ENCODE measurements around the gene ADAM15.

The ADAM15 gene

DNA sequence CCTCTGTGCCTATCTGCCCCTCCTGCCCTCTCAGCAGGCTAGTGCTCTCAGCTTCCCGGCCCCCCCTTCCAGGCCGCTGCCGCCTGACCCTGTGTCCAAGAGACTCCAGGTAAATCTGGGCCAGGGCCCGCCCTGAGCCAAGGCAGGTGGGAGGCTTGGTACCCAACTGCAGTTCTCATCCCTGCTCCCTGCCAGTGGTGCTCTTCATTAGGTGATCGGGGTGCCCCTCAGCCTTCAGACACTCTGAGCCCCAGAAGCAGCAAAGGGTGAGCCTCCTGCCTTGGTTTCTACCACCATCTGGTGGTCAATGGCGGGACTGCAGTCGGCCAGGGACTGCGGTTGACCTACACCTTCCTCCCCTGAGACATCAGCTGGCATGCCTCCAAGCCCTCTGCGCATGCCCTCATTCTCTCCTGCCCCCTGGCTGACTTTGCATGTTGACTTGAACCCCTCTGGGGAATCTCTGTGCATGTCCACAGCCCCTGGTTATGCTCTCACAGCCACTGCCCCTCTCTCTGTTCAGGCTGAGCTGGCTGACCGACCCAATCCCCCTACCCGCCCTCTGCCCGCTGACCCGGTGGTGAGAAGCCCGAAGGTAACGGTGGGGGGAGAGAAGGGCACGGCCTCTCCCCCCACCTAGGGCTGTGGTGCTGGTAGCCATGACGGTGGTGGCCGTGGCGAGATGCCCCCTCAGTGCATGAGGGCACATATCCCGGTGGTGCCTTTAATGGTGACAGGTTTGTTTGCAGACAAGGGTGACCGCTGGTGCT lies 10.4 kb downstream of the ADAM15 start:
- TF ChIP-seq, protein P1, sequence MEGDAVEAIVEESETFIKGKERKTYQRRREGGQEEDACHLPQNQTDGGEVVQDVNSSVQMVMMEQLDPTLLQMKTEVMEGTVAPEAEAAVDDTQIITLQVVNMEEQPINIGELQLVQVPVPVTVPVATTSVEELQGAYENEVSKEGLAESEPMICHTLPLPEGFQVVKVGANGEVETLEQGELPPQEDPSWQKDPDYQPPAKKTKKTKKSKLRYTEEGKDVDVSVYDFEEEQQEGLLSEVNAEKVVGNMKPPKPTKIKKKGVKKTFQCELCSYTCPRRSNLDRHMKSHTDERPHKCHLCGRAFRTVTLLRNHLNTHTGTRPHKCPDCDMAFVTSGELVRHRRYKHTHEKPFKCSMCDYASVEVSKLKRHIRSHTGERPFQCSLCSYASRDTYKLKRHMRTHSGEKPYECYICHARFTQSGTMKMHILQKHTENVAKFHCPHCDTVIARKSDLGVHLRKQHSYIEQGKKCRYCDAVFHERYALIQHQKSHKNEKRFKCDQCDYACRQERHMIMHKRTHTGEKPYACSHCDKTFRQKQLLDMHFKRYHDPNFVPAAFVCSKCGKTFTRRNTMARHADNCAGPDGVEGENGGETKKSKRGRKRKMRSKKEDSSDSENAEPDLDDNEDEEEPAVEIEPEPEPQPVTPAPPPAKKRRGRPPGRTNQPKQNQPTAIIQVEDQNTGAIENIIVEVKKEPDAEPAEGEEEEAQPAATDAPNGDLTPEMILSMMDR (IDR thresholded peaks at IDR 0.05; ENCODE audit: control extremely low read depth, extremely low read depth, low read depth, missing control alignments) = peak; percentile 94
- DNase-seq (ENCODE audit: extremely low spot score) = peak; percentile 90
- CTCF ChIA-PET = interaction anchor here (0.6 to 16.0 kb wide), 38 partner anchors 8 to 581 kb away, joined by 3 to 285 read pairs (median 4); partner anchors contain the start of genes ADAM15, EFNA3, KRTCAP2 and PBXIP1
- POLR2A ChIA-PET = interaction anchor here (0.6 kb wide), 1 partner anchor 597 kb away, joined by 3 read pairs; no protein-coding TSS in a partner anchor

DNA sequence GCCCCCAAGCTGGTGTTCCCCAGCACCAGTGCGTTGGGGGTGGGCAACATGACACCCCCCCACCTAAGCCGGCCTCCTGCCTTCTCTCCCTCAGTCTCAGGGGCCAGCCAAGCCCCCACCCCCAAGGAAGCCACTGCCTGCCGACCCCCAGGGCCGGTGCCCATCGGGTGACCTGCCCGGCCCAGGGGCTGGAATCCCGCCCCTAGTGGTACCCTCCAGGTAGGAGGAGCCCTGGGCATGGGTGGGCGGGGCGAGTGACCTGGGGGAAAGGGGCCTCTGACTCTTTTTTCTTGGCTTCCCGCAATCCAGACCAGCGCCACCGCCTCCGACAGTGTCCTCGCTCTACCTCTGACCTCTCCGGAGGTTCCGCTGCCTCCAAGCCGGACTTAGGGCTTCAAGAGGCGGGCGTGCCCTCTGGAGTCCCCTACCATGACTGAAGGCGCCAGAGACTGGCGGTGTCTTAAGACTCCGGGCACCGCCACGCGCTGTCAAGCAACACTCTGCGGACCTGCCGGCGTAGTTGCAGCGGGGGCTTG lies 11.1 kb downstream of the ADAM15 start:
- TF ChIP-seq, protein P1 (IDR thresholded peaks at IDR 0.05; ENCODE audit: control extremely low read depth, extremely low read depth, low read depth, missing control alignments) = no peak
- POLR2A ChIA-PET = interaction anchor here (0.6 kb wide), 1 partner anchor 597 kb away, joined by 3 read pairs; no protein-coding TSS in a partner anchor
- no peak for DNase-seq (ENCODE audit: extremely low spot score)
- CTCF ChIA-PET = interaction anchor here (0.6 to 16.0 kb wide), 37 partner anchors 8 to 582 kb away, joined by 3 to 285 read pairs (median 4); partner anchors contain the start of genes ADAM15, EFNA3, KRTCAP2 and PBXIP1

DNA sequence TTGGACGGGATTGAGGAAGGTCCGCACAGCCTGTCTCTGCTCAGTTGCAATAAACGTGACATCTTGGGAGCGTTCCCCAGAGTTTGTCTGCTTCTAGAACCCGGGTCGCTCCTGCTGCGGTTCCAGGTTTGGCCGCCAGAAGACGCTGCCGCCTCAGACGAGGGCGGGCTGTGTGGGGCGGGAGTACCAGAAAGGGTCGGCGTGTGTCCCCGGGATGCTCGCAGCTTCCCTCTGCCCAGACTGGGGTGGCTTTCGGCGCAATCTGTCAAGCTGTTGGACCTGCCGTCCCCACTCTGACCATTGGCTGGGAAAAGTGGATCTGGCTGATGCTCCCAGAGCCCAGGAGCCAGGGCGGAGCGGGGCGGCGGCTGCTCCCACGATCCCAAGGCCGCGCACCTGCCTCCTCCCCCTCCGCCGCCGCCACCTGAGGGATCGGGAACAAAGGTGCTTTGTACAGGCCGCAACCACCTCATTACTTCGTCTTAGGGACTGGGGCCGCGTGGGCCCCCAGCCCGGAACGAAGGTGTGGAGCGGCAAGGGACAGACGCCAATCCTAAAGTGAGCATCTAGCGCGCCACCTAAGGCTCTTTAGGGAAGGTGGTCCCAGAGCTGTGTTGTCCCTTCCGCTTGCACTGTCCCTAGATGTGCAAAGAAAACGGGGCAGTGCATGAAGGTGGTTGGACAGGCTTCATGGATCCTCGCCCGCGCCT lies 11.7 kb downstream of the ADAM15 start:
- TF ChIP-seq, protein P1 (IDR thresholded peaks at IDR 0.05; ENCODE audit: control extremely low read depth, extremely low read depth, low read depth, missing control alignments) = peak; percentile 97
- ChIA-PET CTCF (interaction anchor here (0.9 to 16.0 kb wide), 7 partner anchors 13 to 117 kb away, joined by 3 to 285 read pairs (median 18); partner anchors contain the start of genes ADAM15, EFNA3 and PYGO2), POLR2A (no interaction called here)
- DNase-seq (ENCODE audit: extremely low spot score) = peak; percentile 83

DNA sequence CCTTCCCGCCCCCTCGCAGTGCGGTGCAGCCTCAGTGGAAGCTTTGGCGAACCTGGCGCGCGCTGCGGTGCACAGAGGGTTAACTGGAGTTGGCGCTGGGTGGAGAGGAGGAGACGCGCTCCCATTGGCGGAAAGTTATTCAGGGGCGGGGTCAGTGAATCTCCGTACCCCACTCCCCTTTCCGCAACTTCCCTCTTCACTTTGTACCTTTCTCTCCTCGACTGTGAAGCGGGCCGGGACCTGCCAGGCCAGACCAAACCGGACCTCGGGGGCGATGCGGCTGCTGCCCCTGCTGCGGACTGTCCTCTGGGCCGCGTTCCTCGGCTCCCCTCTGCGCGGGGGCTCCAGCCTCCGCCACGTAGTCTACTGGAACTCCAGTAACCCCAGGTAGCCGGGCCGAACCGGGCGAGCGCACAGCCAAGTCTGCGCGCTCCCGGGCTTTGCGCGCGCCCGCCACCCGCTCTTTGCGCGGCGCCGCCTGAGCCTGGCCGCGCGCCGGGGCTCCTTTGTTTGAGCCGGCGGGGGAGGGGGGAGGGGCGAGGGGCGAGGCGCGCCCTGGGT lies 12.5 kb downstream of the ADAM15 start, which contains the start of gene EFNA4:
Gene EFNA4 (plus strand): TSS at position 191 of the 561 bp plus-strand sequence. CDS start 84 bp downstream, at position 275.
- DNase-seq (ENCODE audit: extremely low spot score) = peak; percentile 91
- POLR2A ChIA-PET = no interaction called here
- CTCF ChIA-PET = interaction anchor here (0.9 to 16.0 kb wide), 8 partner anchors 12 to 143 kb away, joined by 3 to 285 read pairs (median 11); partner anchors contain the start of genes ADAM15, EFNA3, KRTCAP2 and PYGO2
- TF ChIP-seq, protein P1 (IDR thresholded peaks at IDR 0.05; ENCODE audit: control extremely low read depth, extremely low read depth, low read depth, missing control alignments) = no peak

DNA sequence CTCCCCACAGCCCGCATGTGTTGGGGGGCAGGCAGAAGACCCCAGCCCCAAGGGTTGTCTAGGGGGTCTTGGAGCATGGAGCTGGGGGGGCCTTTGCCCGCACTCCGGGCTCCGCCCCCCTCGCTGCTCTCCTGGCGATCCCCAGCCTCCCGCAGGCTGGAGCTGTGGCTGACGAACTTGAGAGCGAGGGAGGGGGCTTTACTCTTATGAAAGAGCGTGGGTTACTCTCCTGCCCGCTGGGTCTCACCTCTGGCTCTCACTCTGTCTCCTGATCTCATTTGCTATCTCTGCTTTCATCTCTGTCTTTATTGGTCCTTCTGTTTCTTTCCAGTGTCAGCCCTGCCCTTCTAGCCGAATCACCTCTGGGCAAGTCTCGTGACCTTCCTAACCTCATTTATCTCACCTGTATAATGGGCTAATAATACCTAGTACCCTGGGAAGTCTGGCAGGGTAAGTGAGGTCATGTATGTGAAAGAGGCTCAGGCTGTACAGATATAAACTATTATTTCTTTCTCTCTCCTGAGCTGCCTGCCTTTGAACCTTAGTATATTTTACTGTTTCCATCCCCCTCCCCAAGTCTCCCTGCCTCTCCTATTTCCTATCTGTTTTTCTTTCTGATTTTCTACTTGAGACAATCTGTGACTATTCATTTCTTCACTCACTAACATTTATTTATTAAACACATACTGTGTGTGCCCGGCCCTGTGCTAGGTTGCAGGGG lies 13.2 kb downstream of the ADAM15 start:
- POLR2A ChIA-PET = interaction anchor here (0.6 kb wide), 1 partner anchor 35 kb away, joined by 3 read pairs; no protein-coding TSS in a partner anchor
- CTCF ChIA-PET = interaction anchor here (1.2 to 16.0 kb wide), 8 partner anchors 11 to 142 kb away, joined by 3 to 285 read pairs (median 12); partner anchors contain the start of genes ADAM15, EFNA3 and KRTCAP2
- TF ChIP-seq, protein P1 (IDR thresholded peaks at IDR 0.05; ENCODE audit: control extremely low read depth, extremely low read depth, low read depth, missing control alignments) = no peak
- DNase-seq (ENCODE audit: extremely low spot score) = peak; percentile 68
